Measurements from ENCODE around the gene EYS.

DNA sequence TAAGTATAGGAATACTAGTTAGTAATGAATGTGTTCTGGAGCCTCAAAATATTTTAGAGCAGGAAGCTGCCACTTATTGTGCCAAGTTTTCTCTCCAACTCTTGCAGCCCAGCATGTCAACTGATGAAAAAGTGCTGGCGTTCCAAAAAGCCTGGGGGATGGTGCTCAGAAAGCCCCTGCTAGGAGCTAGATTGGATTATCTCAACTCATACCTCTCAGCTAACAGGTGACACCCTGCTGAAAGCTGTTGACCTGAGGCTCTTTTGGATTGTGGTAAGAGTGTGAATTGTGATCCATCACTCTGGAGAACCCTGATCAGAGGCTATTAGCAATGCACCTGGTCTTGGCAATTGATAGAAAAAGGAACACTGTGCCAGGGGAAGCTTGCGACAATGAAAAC, 580.4 kb downstream of the EYS start:
- TF ChIP-seq, protein P1, sequence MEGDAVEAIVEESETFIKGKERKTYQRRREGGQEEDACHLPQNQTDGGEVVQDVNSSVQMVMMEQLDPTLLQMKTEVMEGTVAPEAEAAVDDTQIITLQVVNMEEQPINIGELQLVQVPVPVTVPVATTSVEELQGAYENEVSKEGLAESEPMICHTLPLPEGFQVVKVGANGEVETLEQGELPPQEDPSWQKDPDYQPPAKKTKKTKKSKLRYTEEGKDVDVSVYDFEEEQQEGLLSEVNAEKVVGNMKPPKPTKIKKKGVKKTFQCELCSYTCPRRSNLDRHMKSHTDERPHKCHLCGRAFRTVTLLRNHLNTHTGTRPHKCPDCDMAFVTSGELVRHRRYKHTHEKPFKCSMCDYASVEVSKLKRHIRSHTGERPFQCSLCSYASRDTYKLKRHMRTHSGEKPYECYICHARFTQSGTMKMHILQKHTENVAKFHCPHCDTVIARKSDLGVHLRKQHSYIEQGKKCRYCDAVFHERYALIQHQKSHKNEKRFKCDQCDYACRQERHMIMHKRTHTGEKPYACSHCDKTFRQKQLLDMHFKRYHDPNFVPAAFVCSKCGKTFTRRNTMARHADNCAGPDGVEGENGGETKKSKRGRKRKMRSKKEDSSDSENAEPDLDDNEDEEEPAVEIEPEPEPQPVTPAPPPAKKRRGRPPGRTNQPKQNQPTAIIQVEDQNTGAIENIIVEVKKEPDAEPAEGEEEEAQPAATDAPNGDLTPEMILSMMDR (conservative IDR thresholded peaks at IDR 0.05), result no peak
- no peak for TF ChIP-seq ZFX (IDR thresholded peaks at IDR 0.05)

Measured in C4-2B (cell line).